Hepatic stellate cell (primary cell): ENCODE results near the gene VN1R2.
A peak's percentile ranks its signal among the peaks of the same experiment; 100 is the strongest.
"Not testable (repeated sequence)": the region's sequence is repeated elsewhere in the genome, so short reads cannot be mapped to it uniquely, and the experiment has no call there.

Experiments used
- DNase-seq: peaks from one replicate; pipeline ENCODE4 v3.0.0; 2011; ENCODE audit warnings: low spot score

VN1R2 gene

GRCh38 chr19:53257715-53258342 is at the start of gene VN1R2:
Gene VN1R2, plus strand, starts transcription at chr19:53258292. Its CDS starts 84 bp downstream, at chr19:53258376.
- not testable (repeated sequence) for DNase-seq

GRCh38 chr19:53211554-53211953 is 46.5 kb upstream of the VN1R2 start:
- not testable (repeated sequence) for DNase-seq

- no peak for DNase-seq
Observed at GRCh38 chr19:53212703-53213320, 45.3 kb upstream of the VN1R2 start.

- not testable (repeated sequence) for DNase-seq
Observed at GRCh38 chr19:53222716-53223115, 35.4 kb upstream of the VN1R2 start.

GRCh38 chr19:53224606-53225005 is 33.5 kb upstream of the VN1R2 start:
- DNase-seq, result no peak

- DNase-seq, result no peak
Observed at GRCh38 chr19:53237114-53237777, 20.8 kb upstream of the VN1R2 start.

- no peak for DNase-seq
Observed at GRCh38 chr19:53246498-53246897, 11.6 kb upstream of the VN1R2 start.

- peak; percentile 91 for DNase-seq
Observed at GRCh38 chr19:53254411-53255341, 3.4 kb upstream of the VN1R2 start, which contains the start of gene ZNF677. Gene ZNF677, minus strand, starts transcription at chr19:53254873. Its CDS starts 3,323 bp downstream, at chr19:53251550.

GRCh38 chr19:53267623-53268022 is 9.5 kb downstream of the VN1R2 start, which contains the start of gene VN1R4:
Gene VN1R4, minus strand, starts transcription at chr19:53267723. Its CDS starts 58 bp downstream, at chr19:53267665.
- DNase-seq, result not testable (repeated sequence)

GRCh38 chr19:53269861-53270260 is 11.8 kb downstream of the VN1R2 start:
- DNase-seq, result not testable (repeated sequence)

- DNase-seq, result no peak
Observed at GRCh38 chr19:53272044-53272443, 14.0 kb downstream of the VN1R2 start.

- DNase-seq, result no peak
Observed at GRCh38 chr19:53275480-53275879, 17.4 kb downstream of the VN1R2 start.

GRCh38 chr19:53281947-53282346 is 23.9 kb downstream of the VN1R2 start:
- not testable (repeated sequence) for DNase-seq

GRCh38 chr19:53285087-53285486 is 27.0 kb downstream of the VN1R2 start:
- DNase-seq, result no peak

GRCh38 chr19:53290758-53291549 is 32.9 kb downstream of the VN1R2 start:
- no peak for DNase-seq

- DNase-seq, result no peak
Observed at GRCh38 chr19:53294786-53295441, 36.8 kb downstream of the VN1R2 start.

- not testable (repeated sequence) for DNase-seq
Observed at GRCh38 chr19:53301341-53301740, 43.2 kb downstream of the VN1R2 start.

GRCh38 chr19:53308339-53308811 is 50.3 kb downstream of the VN1R2 start:
- peak; percentile 36 for DNase-seq
